Activated naive CD8-positive, alpha-beta T cell treated with anti-CD3 and anti-CD28 coated beads, Interleukin-2, amount 50 U/mL, for 24 hours (primary cell): ENCODE measurements around the gene EVA1A.

Source experiments
- ATAC-seq: fragments of 150-1000 bp; cut with Tn5 transposase; one replicate; pipeline ENCODE4 v1.10.0; 2021
- DNase-seq: peaks from one replicate; pipeline ENCODE4 v3.0.0; 2021
- H3K27ac Mint-ChIP-seq: one replicate; pipeline ENCODE4 v1.8.0; 2021; ENCODE audit warnings: mild to moderate bottlenecking, mixed read lengths
- H3K27me3 Mint-ChIP-seq: one replicate; pipeline ENCODE4 v1.8.0; 2021; ENCODE audit warnings: mixed read lengths
- H3K36me3 Mint-ChIP-seq: one replicate; pipeline ENCODE4 v1.8.0; 2021; ENCODE audit warnings: low read depth, mixed read lengths
- H3K4me1 Mint-ChIP-seq: one replicate; pipeline ENCODE4 v1.8.0; 2021; ENCODE audit warnings: mixed read lengths
- H3K4me3 Mint-ChIP-seq: one replicate; pipeline ENCODE4 v1.8.0; 2021; ENCODE audit warnings: mild to moderate bottlenecking, moderate library complexity, mixed read lengths
- H3K9me3 Mint-ChIP-seq: one replicate; pipeline ENCODE4 v1.8.0; 2021; ENCODE audit warnings: mixed read lengths

Gene EVA1A

GRCh38 chr2:75560768-75561565 lies at the start of gene EVA1A:
TSS of gene EVA1A (minus strand) at chr2:75560939. CDS start at chr2:75518140, 42,799 bp downstream.
- Mint-ChIP-seq H3K36me3 (no peaks in the 10 kb centered on the region), H3K27me3 (peaks cover 42% of the 10 kb centered on the region), H3K27ac (no peak within 1 kb of the TSS), H3K4me1 (peaks cover 18% of the 10 kb centered on the region), H3K9me3 (no peaks in the 10 kb centered on the region), H3K4me3 (peak within 1 kb of the TSS; percentile 74)
- DNase-seq (peak; percentile 23), ATAC-seq (peak; percentile 4)

GRCh38 chr2:75609937-75610508 lies 49.3 kb upstream of the EVA1A start:
- Mint-ChIP-seq H3K27ac (no peak overlapping the region), H3K36me3 (no peaks in the 10 kb centered on the region), H3K27me3 (peaks cover 55% of the 10 kb centered on the region)

GRCh38 chr2:75609334-75609689 lies 48.6 kb upstream of the EVA1A start:
- Mint-ChIP-seq H3K4me1 (peaks cover 6% of the 10 kb centered on the region), H3K36me3 (no peaks in the 10 kb centered on the region), H3K27me3 (peaks cover 62% of the 10 kb centered on the region), H3K4me3 (no peak overlapping the region), H3K9me3 (no peaks in the 10 kb centered on the region), H3K27ac (no peak overlapping the region)
- ATAC-seq (no peak), DNase-seq (no peak)

More at GRCh38 chr2:75609937-75610508, 49.3 kb upstream of the EVA1A start:
- no peaks in the 10 kb centered on the region for H3K9me3 Mint-ChIP-seq
- ATAC-seq (no peak), DNase-seq (no peak)
- no peak overlapping the region for H3K4me3 Mint-ChIP-seq
- peaks cover 6% of the 10 kb centered on the region for H3K4me1 Mint-ChIP-seq

- DNase-seq (peak; percentile 56), ATAC-seq (peak; percentile 45)
- Mint-ChIP-seq H3K27me3 (peaks cover 62% of the 10 kb centered on the region), H3K27ac (no peak overlapping the region), H3K9me3 (no peaks in the 10 kb centered on the region), H3K4me3 (no peak overlapping the region), H3K36me3 (no peaks in the 10 kb centered on the region), H3K4me1 (peaks cover 6% of the 10 kb centered on the region)
Measured at GRCh38 chr2:75608684-75609333, 48.1 kb upstream of the EVA1A start.

- ATAC-seq: peak; percentile 38
- Mint-ChIP-seq H3K9me3 (no peaks in the 10 kb centered on the region), H3K27me3 (peaks cover 63% of the 10 kb centered on the region), H3K4me1 (peaks cover 6% of the 10 kb centered on the region), H3K4me3 (no peak overlapping the region), H3K27ac (no peak overlapping the region), H3K36me3 (no peaks in the 10 kb centered on the region)
- no peak for DNase-seq
Measured at GRCh38 chr2:75607988-75608683, 47.4 kb upstream of the EVA1A start.

- DNase-seq: no peak
- H3K4me1 Mint-ChIP-seq: peaks cover 6% of the 10 kb centered on the region
- no peak overlapping the region for H3K4me3 Mint-ChIP-seq
- no peak overlapping the region for H3K27ac Mint-ChIP-seq
- no peak for ATAC-seq
- no peaks in the 10 kb centered on the region for H3K9me3 Mint-ChIP-seq
- no peaks in the 10 kb centered on the region for H3K36me3 Mint-ChIP-seq
- H3K27me3 Mint-ChIP-seq: peaks cover 62% of the 10 kb centered on the region
Measured at GRCh38 chr2:75607400-75607798, 46.7 kb upstream of the EVA1A start.

- H3K9me3 Mint-ChIP-seq: no peaks in the 10 kb centered on the region
- no peak overlapping the region for H3K27ac Mint-ChIP-seq
- ATAC-seq (no peak), DNase-seq (no peak)
- no peaks in the 10 kb centered on the region for H3K36me3 Mint-ChIP-seq
- peaks cover 6% of the 10 kb centered on the region for H3K4me1 Mint-ChIP-seq
- H3K27me3 Mint-ChIP-seq: peaks cover 57% of the 10 kb centered on the region
- H3K4me3 Mint-ChIP-seq: no peak overlapping the region
Measured at GRCh38 chr2:75606761-75607399, 46.1 kb upstream of the EVA1A start.

- no peak for ATAC-seq
- H3K4me1 Mint-ChIP-seq: peaks cover 6% of the 10 kb centered on the region
- no peak overlapping the region for H3K27ac Mint-ChIP-seq
- peaks cover 54% of the 10 kb centered on the region for H3K27me3 Mint-ChIP-seq
- H3K36me3 Mint-ChIP-seq: no peaks in the 10 kb centered on the region
- H3K4me3 Mint-ChIP-seq: no peak overlapping the region
- no peaks in the 10 kb centered on the region for H3K9me3 Mint-ChIP-seq
- no peak for DNase-seq
Measured at GRCh38 chr2:75605770-75606529, 45.2 kb upstream of the EVA1A start.

- Mint-ChIP-seq H3K27me3 (peaks cover 41% of the 10 kb centered on the region), H3K9me3 (no peaks in the 10 kb centered on the region), H3K36me3 (no peaks in the 10 kb centered on the region), H3K4me3 (no peak overlapping the region), H3K4me1 (peaks cover 6% of the 10 kb centered on the region), H3K27ac (no peak overlapping the region)
- DNase-seq: no peak
- ATAC-seq: no peak
Measured at GRCh38 chr2:75604484-75604883, 43.7 kb upstream of the EVA1A start.

GRCh38 chr2:75603477-75603876 lies 42.7 kb upstream of the EVA1A start:
- H3K4me3 Mint-ChIP-seq: no peak overlapping the region
- peaks cover 32% of the 10 kb centered on the region for H3K27me3 Mint-ChIP-seq
- no peak overlapping the region for H3K27ac Mint-ChIP-seq
- no peak for ATAC-seq
- no peaks in the 10 kb centered on the region for H3K9me3 Mint-ChIP-seq
- peaks cover 3% of the 10 kb centered on the region for H3K4me1 Mint-ChIP-seq
- H3K36me3 Mint-ChIP-seq: no peaks in the 10 kb centered on the region
- DNase-seq: no peak

GRCh38 chr2:75602724-75603342 lies 42.1 kb upstream of the EVA1A start:
- no peak for DNase-seq
- Mint-ChIP-seq H3K27me3 (peaks cover 27% of the 10 kb centered on the region), H3K4me3 (no peak overlapping the region), H3K4me1 (no peaks in the 10 kb centered on the region), H3K36me3 (no peaks in the 10 kb centered on the region), H3K9me3 (no peaks in the 10 kb centered on the region), H3K27ac (no peak overlapping the region)
- no peak for ATAC-seq

GRCh38 chr2:75600461-75601011 lies 39.8 kb upstream of the EVA1A start:
- Mint-ChIP-seq H3K4me1 (no peaks in the 10 kb centered on the region), H3K4me3 (no peak overlapping the region), H3K9me3 (no peaks in the 10 kb centered on the region), H3K27me3 (peaks cover 13% of the 10 kb centered on the region), H3K27ac (no peak overlapping the region), H3K36me3 (no peaks in the 10 kb centered on the region)
- no peak for DNase-seq
- ATAC-seq: no peak

GRCh38 chr2:75598589-75599155 lies 37.9 kb upstream of the EVA1A start:
- no peak overlapping the region for H3K27ac Mint-ChIP-seq
- peaks cover 4% of the 10 kb centered on the region for H3K27me3 Mint-ChIP-seq
- no peak overlapping the region for H3K4me3 Mint-ChIP-seq
- DNase-seq (no peak), ATAC-seq (no peak)
- no peaks in the 10 kb centered on the region for H3K36me3 Mint-ChIP-seq
- no peaks in the 10 kb centered on the region for H3K9me3 Mint-ChIP-seq
- H3K4me1 Mint-ChIP-seq: no peaks in the 10 kb centered on the region
